ENCODE results near the gene GAMT. TPM values are rescaled to one million over a fixed set of nuclear protein-coding genes. Genes with fewer than 3 reads are reported as not detected.

The GAMT gene
- total RNA-seq, 2 experiments from 2014 or later, result 11.0 to 13.0 TPM

DNA sequence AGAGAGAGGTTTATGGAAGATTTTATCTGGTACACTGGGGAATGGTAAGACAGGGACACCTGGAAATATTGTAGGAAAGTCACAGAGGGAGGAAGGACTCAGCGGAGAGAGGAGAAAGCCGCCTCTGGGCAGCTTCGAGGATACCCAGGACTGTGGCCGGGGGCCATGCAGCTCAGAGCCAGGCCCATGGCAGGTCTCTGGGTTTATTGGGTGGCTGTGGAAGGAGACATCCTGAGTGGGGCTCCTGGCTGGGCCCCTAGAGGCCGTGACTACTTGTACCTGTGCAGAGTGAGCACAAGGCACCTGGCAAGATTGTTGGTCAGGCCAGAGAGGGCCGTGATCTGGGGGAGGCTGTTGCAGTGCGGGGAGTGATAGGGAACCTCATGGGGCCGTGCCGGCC, 9.4 kb upstream of the GAMT start:
- H3K27ac ChIP-seq (ENCODE audit: low read depth in 1 of 2, low read length in 2 of 2), result peak overlapping the region in 1 of 2 donors; percentile 30
- Mint-ChIP-seq H3K4me1 (ENCODE audit: low read depth) (peaks cover 68% of the 10 kb centered on the region), H3K36me3 (ENCODE audit: low read depth) (peaks cover 50% of the 10 kb centered on the region), H3K27ac (peak overlapping the region; percentile 97), H3K27me3 (no peaks in the 10 kb centered on the region), H3K4me3 (peak overlapping the region; percentile 96), H3K9me3 (no peaks in the 10 kb centered on the region)
- no peak overlapping the region for H3K4me3 ChIP-seq (ENCODE audit: low read length)
- intact Hi-C loops (cut with DNase I, micrococcal nuclease), result no loop called here
- peaks cover 83% of the 10 kb centered on the region for H3K4me1 ChIP-seq (ENCODE audit: insufficient read depth, low read length)
- no peaks in the 10 kb centered on the region for H3K9me3 ChIP-seq (ENCODE audit: control insufficient read depth in 1 of 2, insufficient read depth in 1 of 2, low read length in 2 of 2)
- CTCF ChIA-PET, result no interaction called here
- DNase-seq (no peak), ATAC-seq (ENCODE audit: poor library complexity) (no peak)
- peaks cover 38% of the 10 kb centered on the region for H3K36me3 ChIP-seq (ENCODE audit: insufficient read depth, low read length)
- TF ChIP-seq, protein P1, sequence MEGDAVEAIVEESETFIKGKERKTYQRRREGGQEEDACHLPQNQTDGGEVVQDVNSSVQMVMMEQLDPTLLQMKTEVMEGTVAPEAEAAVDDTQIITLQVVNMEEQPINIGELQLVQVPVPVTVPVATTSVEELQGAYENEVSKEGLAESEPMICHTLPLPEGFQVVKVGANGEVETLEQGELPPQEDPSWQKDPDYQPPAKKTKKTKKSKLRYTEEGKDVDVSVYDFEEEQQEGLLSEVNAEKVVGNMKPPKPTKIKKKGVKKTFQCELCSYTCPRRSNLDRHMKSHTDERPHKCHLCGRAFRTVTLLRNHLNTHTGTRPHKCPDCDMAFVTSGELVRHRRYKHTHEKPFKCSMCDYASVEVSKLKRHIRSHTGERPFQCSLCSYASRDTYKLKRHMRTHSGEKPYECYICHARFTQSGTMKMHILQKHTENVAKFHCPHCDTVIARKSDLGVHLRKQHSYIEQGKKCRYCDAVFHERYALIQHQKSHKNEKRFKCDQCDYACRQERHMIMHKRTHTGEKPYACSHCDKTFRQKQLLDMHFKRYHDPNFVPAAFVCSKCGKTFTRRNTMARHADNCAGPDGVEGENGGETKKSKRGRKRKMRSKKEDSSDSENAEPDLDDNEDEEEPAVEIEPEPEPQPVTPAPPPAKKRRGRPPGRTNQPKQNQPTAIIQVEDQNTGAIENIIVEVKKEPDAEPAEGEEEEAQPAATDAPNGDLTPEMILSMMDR (IDR thresholded peaks at IDR 0.05), result no peak
- POLR2A ChIA-PET, result interaction anchor here (2.6 kb wide), 1 partner anchor 142 kb away, joined by 11 read pairs; the partner anchor contains the start of gene CIRBP
- no peaks in the 10 kb centered on the region for H3K27me3 ChIP-seq (ENCODE audit: control insufficient read depth in 1 of 2, insufficient read depth in 2 of 2, low read length in 2 of 2)

DNA sequence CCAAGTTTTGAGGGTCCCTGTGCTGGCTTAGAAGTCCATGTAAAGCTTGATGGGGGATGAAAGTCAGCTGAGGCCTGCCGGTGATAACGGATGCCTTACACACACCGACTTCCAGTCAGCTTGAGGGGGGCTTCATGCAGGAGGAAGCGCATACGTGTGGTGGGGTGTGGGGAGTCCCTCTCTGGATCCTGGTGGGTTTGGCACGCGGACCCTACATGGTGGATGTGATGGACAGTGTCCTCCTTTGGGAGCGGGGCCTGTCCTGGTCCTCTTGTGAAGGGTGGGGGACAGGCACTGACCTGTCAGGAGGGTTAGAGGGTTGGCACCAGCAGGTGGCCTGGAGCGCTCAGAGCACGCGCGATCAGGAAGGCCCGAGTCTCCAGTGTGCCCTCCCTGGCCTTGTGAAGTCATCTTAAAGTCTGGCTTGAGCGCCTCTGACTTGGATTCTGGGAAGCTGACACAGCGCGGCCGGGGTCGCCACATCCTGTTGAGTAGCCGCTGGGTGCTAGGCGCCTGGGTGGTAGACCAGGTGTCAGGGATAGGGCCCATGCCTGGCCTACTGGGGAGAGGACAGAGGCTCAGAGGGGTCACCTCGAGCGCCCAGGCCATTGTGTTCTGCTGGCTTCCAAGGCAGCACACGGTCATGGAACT, 8.9 kb upstream of the GAMT start:
- TF ChIP-seq, protein P1 (IDR thresholded peaks at IDR 0.05), result no peak
- intact Hi-C loops (cut with DNase I, micrococcal nuclease), result no loop called here

DNA sequence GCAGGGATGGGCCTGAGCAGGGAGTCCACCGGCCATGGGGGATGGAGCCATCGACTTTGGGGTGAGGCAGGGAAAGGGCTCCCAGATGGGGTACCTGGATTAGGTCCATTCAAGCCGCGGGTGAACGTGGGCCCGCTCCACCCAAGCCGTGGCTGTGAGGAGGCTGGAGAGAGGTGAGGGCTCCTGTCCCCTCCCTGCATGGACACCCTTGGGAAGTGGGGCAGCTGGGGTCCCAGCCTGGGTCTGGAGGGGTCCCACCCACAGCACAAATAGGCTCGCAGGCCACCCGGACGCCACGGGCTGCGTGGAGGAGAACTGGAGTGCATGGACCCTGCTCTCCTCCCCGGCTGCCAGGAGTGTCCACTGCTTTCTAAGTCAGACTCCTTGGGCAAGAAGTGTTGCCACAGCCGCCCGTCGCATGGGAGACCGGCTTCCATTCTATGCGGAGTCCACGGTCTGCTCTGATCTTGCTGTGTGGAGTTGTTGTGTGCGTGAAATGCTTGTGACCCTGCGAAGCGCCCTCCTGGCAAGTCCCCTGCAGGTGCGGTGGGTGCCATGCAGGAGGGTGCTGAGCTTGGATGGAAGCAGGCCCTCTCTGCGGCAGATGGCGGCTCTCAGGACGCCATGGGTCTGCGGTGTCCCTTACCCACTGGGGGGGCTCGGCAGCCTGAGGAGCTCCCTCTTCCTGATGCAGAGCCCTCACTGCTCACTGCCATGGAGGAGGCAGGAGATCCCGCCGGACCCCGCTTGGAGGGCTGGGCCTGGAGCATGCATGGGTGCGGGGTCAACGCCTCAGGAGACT, 8.1 kb upstream of the GAMT start:
- TF ChIP-seq, protein P1 (IDR thresholded peaks at IDR 0.05), result no peak
- H3K4me1 Mint-ChIP-seq (ENCODE audit: low read depth), result peaks cover 57% of the 10 kb centered on the region
- ATAC-seq (ENCODE audit: poor library complexity), result no peak
- Histone ChIP-seq H3K4me1 (ENCODE audit: insufficient read depth, low read length) (peaks cover 70% of the 10 kb centered on the region), H3K27ac (ENCODE audit: low read depth in 1 of 2, low read length in 2 of 2) (peak overlapping the region; percentile 91), H3K9me3 (ENCODE audit: control insufficient read depth in 1 of 2, insufficient read depth in 1 of 2, low read length in 2 of 2) (no peaks in the 10 kb centered on the region), H3K4me3 (ENCODE audit: low read length) (peak overlapping the region; percentile 89), H3K27me3 (ENCODE audit: control insufficient read depth in 1 of 2, insufficient read depth in 2 of 2, low read length in 2 of 2) (no peaks in the 10 kb centered on the region), H3K36me3 (ENCODE audit: insufficient read depth, low read length) (peaks cover 38% of the 10 kb centered on the region)
- no peaks in the 10 kb centered on the region for H3K9me3 Mint-ChIP-seq
- H3K36me3 Mint-ChIP-seq (ENCODE audit: low read depth), result peaks cover 38% of the 10 kb centered on the region
- no peak for DNase-seq
- H3K27me3 Mint-ChIP-seq, result no peaks in the 10 kb centered on the region
- H3K4me3 Mint-ChIP-seq, result peak overlapping the region; percentile 96
- peak overlapping the region; percentile 97 for H3K27ac Mint-ChIP-seq
- intact Hi-C loops (cut with DNase I, micrococcal nuclease), result loop anchor here (5.0 to 10.0 kb wide), 4 partner anchors 135 to 855 kb away; partner anchors contain the start of genes BSG (in 1 of the 2), FAM174C (in 1 of the 2) and TCF3 (in 1 of the 2)
- POLR2A ChIA-PET, result interaction anchor here (0.8 to 2.6 kb wide), 6 partner anchors 9 to 141 kb away, joined by 3 to 11 read pairs (median 3); partner anchors contain the start of genes CIRBP and NDUFS7
- CTCF ChIA-PET, result interaction anchor here (1.1 kb wide), 1 partner anchor 165 kb away, joined by 3 read pairs; no protein-coding TSS in a partner anchor

More for the DNA sequence above, 8.9 kb upstream of the GAMT start:
- Mint-ChIP-seq H3K4me3 (peak overlapping the region; percentile 96), H3K9me3 (no peaks in the 10 kb centered on the region), H3K4me1 (ENCODE audit: low read depth) (peaks cover 63% of the 10 kb centered on the region), H3K27ac (peak overlapping the region; percentile 97), H3K27me3 (no peaks in the 10 kb centered on the region), H3K36me3 (ENCODE audit: low read depth) (peaks cover 44% of the 10 kb centered on the region)
- Histone ChIP-seq H3K27ac (ENCODE audit: low read depth in 1 of 2, low read length in 2 of 2) (peak overlapping the region in 1 of 2 donors; percentile 23), H3K4me3 (ENCODE audit: low read length) (no peak overlapping the region), H3K4me1 (ENCODE audit: insufficient read depth, low read length) (peaks cover 78% of the 10 kb centered on the region), H3K36me3 (ENCODE audit: insufficient read depth, low read length) (peaks cover 38% of the 10 kb centered on the region), H3K27me3 (ENCODE audit: control insufficient read depth in 1 of 2, insufficient read depth in 2 of 2, low read length in 2 of 2) (no peaks in the 10 kb centered on the region), H3K9me3 (ENCODE audit: control insufficient read depth in 1 of 2, insufficient read depth in 1 of 2, low read length in 2 of 2) (no peaks in the 10 kb centered on the region)
- POLR2A ChIA-PET, result interaction anchor here (0.9 to 2.6 kb wide), 3 partner anchors 8 to 142 kb away, joined by 3 to 11 read pairs (median 3); partner anchors contain the start of gene CIRBP
- ATAC-seq (ENCODE audit: poor library complexity), result no peak
- peak in 1 of 14 experiments; percentile 38 for DNase-seq
- CTCF ChIA-PET, result no interaction called here

Data from CD4-positive, alpha-beta T cell (primary cell).